Measurements from ENCODE around the gene RPGRIP1.
A peak's percentile ranks its signal among the peaks of the same experiment; 100 is the strongest.
"Not testable (repeated sequence)": the region's sequence is repeated elsewhere in the genome, so short reads cannot be mapped to it uniquely, and the experiment has no call there.

The RPGRIP1 gene

DNA sequence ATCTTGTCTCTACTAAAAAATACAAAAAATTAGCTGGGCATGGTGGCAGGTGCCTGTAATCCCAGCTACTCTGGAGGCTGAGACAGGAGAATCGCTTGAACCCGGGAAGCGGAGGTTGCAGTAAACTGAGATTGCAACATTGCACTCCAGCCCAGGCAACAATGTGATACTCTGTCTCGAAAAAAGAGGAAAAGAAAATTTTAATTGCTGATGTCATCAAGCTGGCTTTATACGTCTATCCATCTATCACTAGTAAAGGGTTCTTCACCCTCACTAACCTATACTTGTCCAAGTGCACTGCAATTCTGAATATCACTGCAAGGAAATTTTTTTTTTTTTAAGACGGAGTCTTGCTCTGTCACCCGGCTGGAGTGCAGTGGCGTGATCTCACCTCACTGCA lies 2.0 kb downstream of the RPGRIP1 start:
- ChIA-PET CTCF (interaction anchor here (0.6 kb wide), 1 partner anchor 64 kb away, joined by 3 read pairs; no protein-coding TSS in a partner anchor), POLR2A (interaction anchor here (0.7 kb wide), 1 partner anchor 341 kb away, joined by 4 read pairs; no protein-coding TSS in a partner anchor)
- not testable (repeated sequence) for H3K36me3 ChIP-seq (ENCODE audit: control insufficient read depth in 4 of 4, insufficient read depth in 4 of 4, low read length in 3 of 4); DNase-seq; H3K9me3 ChIP-seq (ENCODE audit: control extremely low read depth in 1 of 5, control insufficient read depth in 4 of 5, insufficient read depth in 2 of 5, low read depth in 1 of 5, low read length in 4 of 5); H3K4me3 ChIP-seq (ENCODE audit: control insufficient read depth in 1 of 7, extremely low read depth in 1 of 7, insufficient read depth in 4 of 7, low read depth in 2 of 7, low read length in 6 of 7); H3K4me1 ChIP-seq (ENCODE audit: control extremely low read depth in 1 of 4, control insufficient read depth in 4 of 4, insufficient read depth in 4 of 4, low read length in 3 of 4); H3K27me3 ChIP-seq (replicated peaks in 2 of 5; ENCODE audit: control insufficient read depth in 4 of 5, insufficient read depth in 5 of 5, low read length in 4 of 5); H3K27ac ChIP-seq (ENCODE audit: insufficient read depth in 1 of 2, low read depth in 1 of 2, low read length in 2 of 2, poor library complexity in 1 of 2, severe bottlenecking in 2 of 2)
- 97% methylated on average over 7 of the region's 8 CpGs for WGBS (ENCODE audit: insufficient coverage)

DNA sequence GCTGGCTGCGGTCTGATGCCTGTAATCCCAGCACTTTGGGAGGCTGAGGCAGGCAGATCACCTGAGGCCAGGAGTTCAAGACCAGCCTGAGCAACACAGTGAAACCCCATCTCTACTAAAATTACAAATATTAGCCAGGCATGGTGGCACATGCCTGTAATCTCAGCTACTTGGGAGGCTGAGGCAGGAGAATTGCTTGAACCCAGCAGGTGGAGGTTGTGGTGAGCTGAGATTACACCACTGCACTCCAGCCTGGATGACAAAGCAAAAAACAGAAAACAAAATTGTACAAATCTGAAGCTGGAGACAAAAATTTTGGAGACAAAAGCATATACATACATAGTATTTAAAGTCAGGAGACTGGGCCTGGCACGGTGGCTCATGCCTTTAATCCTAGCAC lies 6.6 kb downstream of the RPGRIP1 start:
- POLR2A ChIA-PET; H3K4me1 ChIP-seq (ENCODE audit: control extremely low read depth in 1 of 4, control insufficient read depth in 4 of 4, insufficient read depth in 4 of 4, low read length in 3 of 4); CTCF ChIA-PET; H3K27ac ChIP-seq (ENCODE audit: insufficient read depth in 1 of 2, low read depth in 1 of 2, low read length in 2 of 2, poor library complexity in 1 of 2, severe bottlenecking in 2 of 2); H3K9me3 ChIP-seq (ENCODE audit: control extremely low read depth in 1 of 5, control insufficient read depth in 4 of 5, insufficient read depth in 2 of 5, low read depth in 1 of 5, low read length in 4 of 5); H3K27me3 ChIP-seq (replicated peaks in 2 of 5; ENCODE audit: control insufficient read depth in 4 of 5, insufficient read depth in 5 of 5, low read length in 4 of 5); H3K36me3 ChIP-seq (ENCODE audit: control insufficient read depth in 4 of 4, insufficient read depth in 4 of 4, low read length in 3 of 4); H3K4me3 ChIP-seq (ENCODE audit: control insufficient read depth in 1 of 7, extremely low read depth in 1 of 7, insufficient read depth in 4 of 7, low read depth in 2 of 7, low read length in 6 of 7); DNase-seq: not testable (repeated sequence)
- 100% methylated on average over 1 of the region's 2 CpGs for WGBS (ENCODE audit: insufficient coverage)

DNA sequence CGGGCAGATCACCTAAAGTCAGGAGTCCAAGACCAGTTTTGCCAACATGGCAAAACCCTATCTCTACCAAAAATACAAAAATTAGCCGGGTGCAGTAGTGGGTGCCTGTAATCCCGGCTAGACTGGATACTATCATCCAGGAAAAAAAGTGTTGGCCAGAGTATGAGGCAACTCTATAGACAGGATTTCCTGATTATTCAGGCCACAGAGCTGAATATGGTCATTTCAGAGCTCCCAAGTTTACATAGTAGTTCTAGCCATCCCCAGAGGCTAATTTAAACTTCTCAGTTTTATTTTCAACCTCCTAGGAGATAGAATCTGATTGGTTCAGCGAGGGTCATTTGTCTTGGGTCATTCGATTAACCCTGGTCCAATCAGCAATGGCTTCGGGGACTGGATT lies 7.3 kb downstream of the RPGRIP1 start:
- POLR2A ChIA-PET = no interaction called here
- 97% methylated on average over 5 of the region's 6 CpGs for WGBS (ENCODE audit: insufficient coverage)
- H3K36me3 ChIP-seq (ENCODE audit: control insufficient read depth in 4 of 4, insufficient read depth in 4 of 4, low read length in 3 of 4) = no peaks in the 10 kb centered on the region
- no peak overlapping the region for H3K27ac ChIP-seq (ENCODE audit: insufficient read depth in 1 of 2, low read depth in 1 of 2, low read length in 2 of 2, poor library complexity in 1 of 2, severe bottlenecking in 2 of 2)
- H3K4me3 ChIP-seq (ENCODE audit: control insufficient read depth in 1 of 7, extremely low read depth in 1 of 7, insufficient read depth in 4 of 7, low read depth in 2 of 7, low read length in 6 of 7) = no peak overlapping the region
- H3K4me1 ChIP-seq (ENCODE audit: control extremely low read depth in 1 of 4, control insufficient read depth in 4 of 4, insufficient read depth in 4 of 4, low read length in 3 of 4) = no peaks in the 10 kb centered on the region
- H3K9me3 ChIP-seq (ENCODE audit: control extremely low read depth in 1 of 5, control insufficient read depth in 4 of 5, insufficient read depth in 2 of 5, low read depth in 1 of 5, low read length in 4 of 5) = no peaks in the 10 kb centered on the region
- CTCF ChIA-PET = no interaction called here
- DNase-seq = no peak
- no peaks in the 10 kb centered on the region for H3K27me3 ChIP-seq (replicated peaks in 2 of 5; ENCODE audit: control insufficient read depth in 4 of 5, insufficient read depth in 5 of 5, low read length in 4 of 5)

DNA sequence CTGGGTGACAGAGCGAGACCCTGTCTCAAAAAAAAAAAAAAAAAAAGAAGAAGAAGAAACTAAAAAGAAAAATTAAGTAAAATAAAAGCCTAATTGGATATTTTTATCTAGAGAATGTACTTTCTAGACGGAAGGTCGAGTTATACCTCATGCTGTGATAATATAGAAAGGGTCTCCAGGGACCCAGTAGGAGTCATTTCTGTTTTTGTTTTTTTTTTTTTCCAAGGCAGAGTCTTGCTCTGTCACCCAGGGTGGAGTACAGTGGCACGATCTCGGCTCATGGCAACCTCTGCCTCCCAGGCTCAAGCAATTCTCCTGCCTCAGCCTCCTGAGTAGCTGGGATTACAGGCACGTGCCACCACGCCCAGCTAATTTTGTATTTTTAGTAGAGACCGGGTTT lies 14.1 kb downstream of the RPGRIP1 start:
- 97% methylated on average over 7 of the region's 8 CpGs for WGBS (ENCODE audit: insufficient coverage)
- H3K4me3 ChIP-seq (ENCODE audit: control insufficient read depth in 1 of 7, extremely low read depth in 1 of 7, insufficient read depth in 4 of 7, low read depth in 2 of 7, low read length in 6 of 7); H3K36me3 ChIP-seq (ENCODE audit: control insufficient read depth in 4 of 4, insufficient read depth in 4 of 4, low read length in 3 of 4); H3K27ac ChIP-seq (ENCODE audit: insufficient read depth in 1 of 2, low read depth in 1 of 2, low read length in 2 of 2, poor library complexity in 1 of 2, severe bottlenecking in 2 of 2); CTCF ChIA-PET; POLR2A ChIA-PET; DNase-seq; H3K9me3 ChIP-seq (ENCODE audit: control extremely low read depth in 1 of 5, control insufficient read depth in 4 of 5, insufficient read depth in 2 of 5, low read depth in 1 of 5, low read length in 4 of 5); H3K4me1 ChIP-seq (ENCODE audit: control extremely low read depth in 1 of 4, control insufficient read depth in 4 of 4, insufficient read depth in 4 of 4, low read length in 3 of 4); H3K27me3 ChIP-seq (replicated peaks in 2 of 5; ENCODE audit: control insufficient read depth in 4 of 5, insufficient read depth in 5 of 5, low read length in 4 of 5): not testable (repeated sequence)

DNA sequence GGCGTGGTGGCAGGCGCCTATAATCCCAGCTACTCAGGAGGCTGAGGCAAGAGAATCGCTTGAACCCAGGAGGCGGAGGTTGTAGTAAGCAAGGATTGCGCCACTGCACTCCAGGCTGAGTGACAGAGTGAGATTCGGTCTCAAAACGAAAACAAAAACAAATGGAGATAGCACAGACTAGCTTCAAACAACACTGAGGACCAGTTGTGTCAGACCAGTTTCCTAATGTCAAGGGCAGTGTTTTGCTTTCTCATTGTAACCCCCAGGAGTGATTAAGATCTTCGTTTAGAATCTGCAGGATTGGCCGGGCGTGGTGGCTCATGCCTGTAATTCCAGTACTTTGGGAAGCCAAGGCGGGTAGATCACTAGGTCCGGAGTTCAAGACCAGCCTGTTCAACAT lies 18.5 kb downstream of the RPGRIP1 start:
- Histone ChIP-seq H3K27me3 (replicated peaks in 2 of 5; ENCODE audit: control insufficient read depth in 4 of 5, insufficient read depth in 5 of 5, low read length in 4 of 5) (peaks cover 0 to 3% (median 0%) of the 10 kb centered on the region in 5 experiments), H3K27ac (ENCODE audit: insufficient read depth in 1 of 2, low read depth in 1 of 2, low read length in 2 of 2, poor library complexity in 1 of 2, severe bottlenecking in 2 of 2) (no peak overlapping the region), H3K9me3 (ENCODE audit: control extremely low read depth in 1 of 5, control insufficient read depth in 4 of 5, insufficient read depth in 2 of 5, low read depth in 1 of 5, low read length in 4 of 5) (no peaks in the 10 kb centered on the region), H3K4me3 (ENCODE audit: control insufficient read depth in 1 of 7, extremely low read depth in 1 of 7, insufficient read depth in 4 of 7, low read depth in 2 of 7, low read length in 6 of 7) (no peak overlapping the region), H3K36me3 (ENCODE audit: control insufficient read depth in 4 of 4, insufficient read depth in 4 of 4, low read length in 3 of 4) (no peaks in the 10 kb centered on the region), H3K4me1 (ENCODE audit: control extremely low read depth in 1 of 4, control insufficient read depth in 4 of 4, insufficient read depth in 4 of 4, low read length in 3 of 4) (peaks cover 3 to 14% (median 7%) of the 10 kb centered on the region in 4 experiments)
- CTCF ChIA-PET = interaction anchor here (0.7 to 1.0 kb wide), 2 partner anchors 10 to 19 kb away, joined by 3 read pairs; no protein-coding TSS in a partner anchor
- DNase-seq = no peak
- POLR2A ChIA-PET = interaction anchor here (0.6 to 0.8 kb wide), 2 partner anchors 10 to 33 kb away, joined by 3 read pairs; no protein-coding TSS in a partner anchor
- 97% methylated on average over 10 of the region's 12 CpGs for WGBS (ENCODE audit: insufficient coverage)

DNA sequence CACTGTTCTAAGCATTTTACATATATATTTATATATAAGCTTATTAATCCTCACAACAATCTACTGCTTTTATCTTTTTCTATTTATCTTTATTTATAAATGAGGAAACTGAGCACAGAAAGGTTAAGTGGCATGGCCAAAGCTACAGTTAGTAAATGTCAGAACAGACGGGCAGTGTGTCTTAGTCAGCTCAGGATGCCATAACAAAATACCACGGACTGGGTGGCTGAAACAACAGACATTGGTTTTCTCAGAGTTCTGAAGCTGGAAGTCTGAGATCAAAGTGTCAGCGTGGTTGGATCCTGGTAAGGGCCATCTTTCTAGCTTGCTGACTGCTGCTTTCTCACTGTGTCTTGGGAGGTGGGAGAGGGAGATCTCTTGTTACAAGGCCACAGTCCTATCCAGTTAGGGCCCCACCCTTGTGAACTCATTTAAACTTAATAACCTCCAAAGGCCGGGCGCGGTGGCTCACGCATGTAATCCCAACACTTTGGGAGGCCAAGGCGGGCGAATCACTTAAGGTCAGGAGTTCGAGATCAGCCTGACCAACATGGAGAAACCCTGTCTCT lies 19.8 kb downstream of the RPGRIP1 start:
- 50% methylated on average over 2 of the region's 10 CpGs for WGBS (ENCODE audit: insufficient coverage)
- H3K9me3 ChIP-seq (ENCODE audit: control extremely low read depth in 1 of 5, control insufficient read depth in 4 of 5, insufficient read depth in 2 of 5, low read depth in 1 of 5, low read length in 4 of 5) = no peaks in the 10 kb centered on the region
- no peak overlapping the region for H3K27ac ChIP-seq (ENCODE audit: insufficient read depth in 1 of 2, low read depth in 1 of 2, low read length in 2 of 2, poor library complexity in 1 of 2, severe bottlenecking in 2 of 2)
- no peak overlapping the region for H3K4me3 ChIP-seq (ENCODE audit: control insufficient read depth in 1 of 7, extremely low read depth in 1 of 7, insufficient read depth in 4 of 7, low read depth in 2 of 7, low read length in 6 of 7)
- POLR2A ChIA-PET = interaction anchor here (0.7 kb wide), 1 partner anchor 8 kb away, joined by 3 read pairs; no protein-coding TSS in a partner anchor
- peaks cover 3 to 14% (median 7%) of the 10 kb centered on the region in 4 experiments for H3K4me1 ChIP-seq (ENCODE audit: control extremely low read depth in 1 of 4, control insufficient read depth in 4 of 4, insufficient read depth in 4 of 4, low read length in 3 of 4)
- H3K27me3 ChIP-seq (replicated peaks in 2 of 5; ENCODE audit: control insufficient read depth in 4 of 5, insufficient read depth in 5 of 5, low read length in 4 of 5) = peaks cover 0 to 3% (median 0%) of the 10 kb centered on the region in 5 experiments
- CTCF ChIA-PET = interaction anchor here (0.6 to 0.9 kb wide), 2 partner anchors 8 to 890 kb away, joined by 3 to 4 read pairs; no protein-coding TSS in a partner anchor
- H3K36me3 ChIP-seq (ENCODE audit: control insufficient read depth in 4 of 4, insufficient read depth in 4 of 4, low read length in 3 of 4) = no peaks in the 10 kb centered on the region
- no peak for DNase-seq

DNA sequence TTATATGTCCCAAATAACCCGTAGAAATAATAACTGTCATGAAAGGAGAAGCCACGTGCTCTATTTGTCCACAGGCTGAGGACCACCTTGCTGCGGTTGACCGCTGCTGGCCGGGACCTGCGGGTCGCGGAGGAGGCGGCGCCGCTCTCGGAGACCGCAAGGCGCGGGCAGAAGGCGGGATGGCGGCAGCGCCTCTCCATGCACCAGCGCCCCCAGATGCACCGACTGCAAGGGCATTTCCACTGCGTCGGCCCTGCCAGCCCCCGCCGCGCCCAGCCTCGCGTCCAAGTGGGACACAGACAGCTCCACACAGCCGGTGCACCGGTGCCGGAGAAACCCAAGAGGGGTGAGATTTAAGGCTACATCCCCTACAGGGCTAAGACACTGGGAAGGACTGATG lies 21.0 kb downstream of the RPGRIP1 start:
- H3K27ac ChIP-seq (ENCODE audit: insufficient read depth in 1 of 2, low read depth in 1 of 2, low read length in 2 of 2, poor library complexity in 1 of 2, severe bottlenecking in 2 of 2) = no peak overlapping the region
- peaks cover 3 to 14% (median 7%) of the 10 kb centered on the region in 4 experiments for H3K4me1 ChIP-seq (ENCODE audit: control extremely low read depth in 1 of 4, control insufficient read depth in 4 of 4, insufficient read depth in 4 of 4, low read length in 3 of 4)
- H3K36me3 ChIP-seq (ENCODE audit: control insufficient read depth in 4 of 4, insufficient read depth in 4 of 4, low read length in 3 of 4) = no peaks in the 10 kb centered on the region
- POLR2A ChIA-PET = no interaction called here
- H3K9me3 ChIP-seq (ENCODE audit: control extremely low read depth in 1 of 5, control insufficient read depth in 4 of 5, insufficient read depth in 2 of 5, low read depth in 1 of 5, low read length in 4 of 5) = no peaks in the 10 kb centered on the region
- 2% methylated on average over 24 of the region's 30 CpGs for WGBS (ENCODE audit: insufficient coverage)
- peak; percentile 61 to 88 (median 82) for DNase-seq
- peak overlapping the region in 5 of 7 experiments; percentile 15 to 63 (median 52) for H3K4me3 ChIP-seq (ENCODE audit: control insufficient read depth in 1 of 7, extremely low read depth in 1 of 7, insufficient read depth in 4 of 7, low read depth in 2 of 7, low read length in 6 of 7)
- peaks cover 0 to 3% (median 0%) of the 10 kb centered on the region in 5 experiments for H3K27me3 ChIP-seq (replicated peaks in 2 of 5; ENCODE audit: control insufficient read depth in 4 of 5, insufficient read depth in 5 of 5, low read length in 4 of 5)
- CTCF ChIA-PET = interaction anchor here (1.0 kb wide), 1 partner anchor 46 kb away, joined by 3 read pairs; no protein-coding TSS in a partner anchor

Measured in common myeloid progenitor, CD34-positive (primary cell).